ENCODE results near the gene HLA-DOA.
A peak's percentile ranks its signal among the peaks of the same experiment; 100 is the strongest.

HLA-DOA gene

DNA sequence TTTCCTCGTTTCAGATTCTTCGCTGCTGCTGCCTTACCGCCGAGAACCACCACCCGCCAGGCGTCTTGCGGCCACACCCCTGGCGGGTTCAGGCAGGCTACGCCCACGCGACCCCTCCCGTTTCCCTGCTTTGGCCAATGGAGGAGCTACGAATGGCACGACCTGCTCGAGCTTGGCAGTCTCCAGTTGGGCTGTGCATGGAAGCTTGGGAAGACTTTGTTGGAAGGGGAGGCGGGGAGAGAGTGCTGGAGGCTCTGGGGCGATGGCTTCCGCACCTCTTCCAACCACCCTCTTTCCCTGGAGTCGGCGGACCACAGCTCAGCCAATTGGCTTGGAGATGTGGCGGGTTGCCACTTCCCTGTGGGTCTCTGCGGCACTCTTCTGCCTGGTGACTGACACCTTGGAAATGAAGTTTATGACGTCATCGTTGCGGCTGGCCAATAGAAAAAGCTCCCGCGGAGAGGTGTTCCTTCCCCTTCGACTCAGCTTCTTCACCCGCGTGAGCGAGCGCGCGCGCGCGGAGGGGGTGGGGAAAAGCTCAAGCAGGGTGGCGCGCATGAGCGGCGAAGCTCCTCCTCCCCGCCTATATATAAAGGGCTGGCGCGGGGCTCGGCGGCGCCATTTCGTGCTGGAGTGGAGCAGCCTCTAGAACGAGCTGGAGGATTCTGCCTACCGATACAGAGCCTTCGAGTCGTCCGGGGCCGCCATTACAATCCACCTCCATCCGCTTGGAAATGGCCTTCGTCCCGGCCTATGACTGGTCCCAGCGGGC is 37.6 kb downstream of the HLA-DOA start:
- H3K4me1 ChIP-seq, result peaks cover 27 to 34% (median 32%) of the 10 kb centered on the region in 10 experiments
- peaks cover 46 to 47% (median 47%) of the 10 kb centered on the region in 11 experiments for H3K36me3 ChIP-seq
- H4K20me1 ChIP-seq, result peaks cover 47 to 48% (median 47%) of the 10 kb centered on the region in 11 experiments

DNA sequence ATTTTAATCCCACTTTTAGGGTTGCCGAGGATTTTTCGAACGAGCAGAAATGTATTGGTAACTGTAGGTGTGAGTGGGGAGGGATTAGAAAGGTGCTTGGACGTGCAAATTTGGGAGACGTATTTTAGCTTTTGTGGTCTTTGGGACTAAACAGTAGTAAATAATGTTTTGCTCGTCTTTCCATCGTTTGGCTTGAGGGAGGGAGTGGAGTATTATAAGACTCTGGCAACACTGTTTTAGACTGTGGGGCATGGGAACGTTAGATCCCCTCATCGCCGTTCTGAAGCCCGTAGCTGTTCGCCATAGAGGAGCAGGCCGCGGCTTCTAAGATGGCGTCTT is 38.2 kb downstream of the HLA-DOA start:
- Histone ChIP-seq H3K4me2 (peak overlapping the region; percentile 71 to 90 (median 80)), H3K27me3 (no peaks in the 10 kb centered on the region), H3K36me3 (peaks cover 40 to 42% (median 41%) of the 10 kb centered on the region in 11 experiments), H3K4me1 (peaks cover 27 to 34% (median 32%) of the 10 kb centered on the region in 10 experiments), H3K4me3 (peak overlapping the region; percentile 67 to 99 (median 78)), H3K9me3 (replicated peaks in 1 of 11) (peaks cover 0 to 12% (median 6%) of the 10 kb centered on the region in 11 experiments; a peak in 10 of 22 replicates), H4K20me1 (peaks cover 41 to 42% (median 41%) of the 10 kb centered on the region in 11 experiments), H3K9ac (peak overlapping the region; percentile 96 to 100 (median 99)), H3K27ac (peak overlapping the region; percentile 98 to 100 (median 100))
- TF ChIP-seq Cebpa-rat (IDR thresholded peaks at IDR 0.05), result no peak

More for the DNA sequence above, 37.6 kb downstream of the HLA-DOA start:
- Histone ChIP-seq H3K27me3 (no peaks in the 10 kb centered on the region), H3K27ac (peak overlapping the region; percentile 98 to 100 (median 100)), H3K9me3 (replicated peaks in 1 of 11) (peaks cover 0 to 12% (median 6%) of the 10 kb centered on the region in 11 experiments; a peak in 10 of 22 replicates), H3K4me3 (peak overlapping the region; percentile 74 to 99 (median 97)), H3K4me2 (peak overlapping the region; percentile 88 to 99 (median 96)), H3K9ac (peak overlapping the region; percentile 96 to 100 (median 99))
- no peak for TF ChIP-seq Cebpa-rat (IDR thresholded peaks at IDR 0.05)

DNA sequence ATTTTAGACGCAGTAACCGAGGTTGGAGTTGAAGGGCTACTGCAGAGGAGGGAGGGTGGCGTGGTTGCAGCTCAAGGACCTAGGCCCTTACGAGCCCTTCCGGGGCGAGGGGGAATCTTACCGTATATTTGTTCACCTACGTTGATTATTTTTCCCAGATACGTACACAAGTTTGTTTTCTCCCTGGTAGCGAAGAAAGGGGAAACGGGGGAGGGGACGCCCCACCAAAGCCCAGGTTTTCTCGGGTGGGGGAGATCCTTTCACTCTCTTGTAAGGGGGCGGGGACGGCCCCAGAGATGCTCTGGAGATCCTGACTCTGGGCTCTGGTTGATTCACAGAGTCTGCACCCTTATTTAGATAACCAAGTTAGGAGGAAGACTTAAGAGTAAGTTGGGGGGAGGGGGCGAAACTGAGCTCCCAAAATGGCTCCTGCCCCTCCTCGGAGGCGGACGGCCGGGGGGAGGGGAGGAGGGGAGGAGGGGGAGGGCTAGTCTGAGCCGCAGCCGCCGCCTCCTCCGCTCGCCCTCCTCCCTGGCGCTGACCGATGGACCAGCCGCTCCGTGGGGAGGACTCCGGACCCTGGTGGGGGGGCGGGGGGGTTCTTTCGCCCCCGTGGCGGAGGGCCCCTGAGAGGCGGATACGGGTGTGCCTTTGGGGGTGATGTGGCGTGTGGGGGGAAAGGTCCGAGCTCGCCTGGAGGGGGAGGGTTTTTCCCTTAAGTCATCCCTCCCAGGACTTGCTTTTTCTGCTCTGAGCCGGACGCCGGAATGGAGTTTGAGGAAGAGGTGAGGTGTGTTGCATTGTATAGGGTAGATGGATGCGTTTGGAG is 38.8 kb downstream of the HLA-DOA start:
- Histone ChIP-seq H3K4me1 (peaks cover 27 to 34% (median 32%) of the 10 kb centered on the region in 10 experiments), H3K27ac (peak overlapping the region; percentile 98 to 100 (median 100)), H3K9me3 (replicated peaks in 1 of 11) (peaks cover 0 to 12% (median 6%) of the 10 kb centered on the region in 11 experiments; a peak in 10 of 22 replicates), H3K27me3 (no peaks in the 10 kb centered on the region), H3K4me2 (peak overlapping the region; percentile 79 to 94 (median 84)), H3K36me3 (peaks cover 35 to 36% (median 35%) of the 10 kb centered on the region in 11 experiments), H3K4me3 (peak overlapping the region; percentile 67 to 99 (median 78)), H4K20me1 (peaks cover 35 to 36% (median 36%) of the 10 kb centered on the region in 11 experiments), H3K9ac (peak overlapping the region; percentile 96 to 100 (median 99))
- no peak for TF ChIP-seq Cebpa-rat (IDR thresholded peaks at IDR 0.05)

DNA sequence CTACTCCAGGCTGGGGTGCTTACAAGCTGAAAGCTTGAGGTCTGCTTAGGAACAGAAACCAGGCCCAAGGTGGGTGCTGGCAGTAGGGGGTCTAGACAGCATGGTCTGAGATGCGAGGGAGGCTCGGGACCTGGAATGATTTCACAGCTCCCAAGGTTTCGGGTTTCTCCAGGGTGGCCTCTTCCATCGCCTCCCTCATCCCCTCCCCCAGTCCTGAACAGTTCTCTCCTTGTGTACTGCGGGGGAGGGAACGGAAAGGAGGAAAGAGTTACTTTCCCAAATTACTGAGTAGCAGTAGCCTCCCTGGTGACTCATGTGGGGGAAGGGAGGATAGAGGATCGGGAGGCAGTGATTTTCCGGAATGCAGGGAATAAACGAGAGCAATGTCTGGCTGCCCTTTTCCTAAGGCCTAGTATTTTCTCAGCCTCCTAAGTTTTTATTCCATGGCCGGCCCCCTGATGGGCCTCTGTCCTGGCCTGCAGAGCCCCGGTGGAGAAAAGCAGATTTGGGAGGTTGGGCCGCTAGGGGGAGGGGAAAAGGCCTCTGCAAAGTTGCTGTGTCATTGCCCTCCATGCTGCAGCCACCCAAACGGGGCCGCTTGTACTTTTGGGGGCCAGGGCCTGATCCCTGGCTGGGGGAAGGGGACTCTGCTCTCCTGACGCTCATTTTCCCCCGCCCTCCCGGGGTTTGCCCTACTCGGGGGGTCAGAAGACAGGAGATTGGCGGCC is 39.5 kb downstream of the HLA-DOA start:
- peaks cover 27 to 28% (median 28%) of the 10 kb centered on the region in 11 experiments for H4K20me1 ChIP-seq
- peak overlapping the region; percentile 72 to 94 (median 84) for H3K4me2 ChIP-seq
- H3K9me3 ChIP-seq (replicated peaks in 1 of 11), result peaks cover 0 to 12% (median 6%) of the 10 kb centered on the region in 11 experiments; a peak in 10 of 22 replicates
- H3K9ac ChIP-seq, result peak overlapping the region; percentile 96 to 100 (median 99)
- H3K4me3 ChIP-seq, result peak overlapping the region; percentile 67 to 99 (median 78)
- peaks cover 24 to 32% (median 26%) of the 10 kb centered on the region in 10 experiments for H3K4me1 ChIP-seq
- no peak for TF ChIP-seq Cebpa-rat (IDR thresholded peaks at IDR 0.05)
- H3K27me3 ChIP-seq, result no peaks in the 10 kb centered on the region
- H3K36me3 ChIP-seq, result peaks cover 27 to 28% (median 28%) of the 10 kb centered on the region in 11 experiments
- H3K27ac ChIP-seq, result peak overlapping the region; percentile 98 to 100 (median 100)

DNA sequence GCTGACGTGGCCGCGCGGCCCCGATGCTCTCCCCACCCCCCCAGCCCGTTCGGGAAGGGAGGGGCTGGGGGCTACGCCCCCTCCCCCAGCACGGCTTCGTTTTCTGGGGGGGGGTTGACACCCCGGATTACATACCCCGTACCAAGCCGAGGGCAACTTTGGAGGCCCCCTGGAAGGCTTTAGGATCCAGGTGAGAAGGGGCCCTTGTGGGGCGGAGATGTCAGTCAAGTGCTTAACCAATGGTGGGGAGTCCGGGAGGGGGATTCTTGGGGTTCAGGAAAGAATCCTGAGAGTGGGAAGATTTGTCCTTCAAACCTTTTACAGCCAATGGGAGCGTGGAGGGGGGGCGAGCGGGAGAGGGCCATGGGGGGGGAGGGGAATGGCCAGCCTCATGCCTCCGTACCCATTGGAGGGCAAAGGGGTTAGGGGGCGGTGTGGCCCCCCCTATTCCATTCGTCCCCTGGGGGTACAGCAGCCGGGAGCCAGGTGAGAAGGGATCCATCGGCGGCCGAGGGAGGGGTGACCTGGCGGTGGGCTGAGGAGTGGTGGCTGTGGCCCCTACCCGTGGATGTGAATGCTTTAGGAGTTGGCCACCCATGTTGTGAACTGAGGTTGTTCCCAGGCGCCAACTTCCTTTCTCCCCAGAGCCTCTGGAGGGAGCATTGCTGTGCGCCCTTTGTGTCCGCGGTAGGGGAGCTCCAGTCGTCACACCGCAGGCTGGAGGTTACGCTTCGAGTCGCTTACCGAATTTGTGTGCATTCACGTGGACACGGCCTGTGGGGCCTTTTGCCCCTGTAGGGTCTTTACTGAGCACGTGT is 40.3 kb downstream of the HLA-DOA start:
- peaks cover 22 to 34% (median 28%) of the 10 kb centered on the region in 10 experiments for H3K4me1 ChIP-seq
- peak overlapping the region; percentile 98 to 100 (median 100) for H3K27ac ChIP-seq
- no peaks in the 10 kb centered on the region for H3K27me3 ChIP-seq
- peak overlapping the region; percentile 78 to 94 (median 84) for H3K4me2 ChIP-seq
- H3K4me3 ChIP-seq, result peak overlapping the region; percentile 67 to 99 (median 78)
- peak overlapping the region; percentile 96 to 100 (median 99) for H3K9ac ChIP-seq
- peaks cover 20 to 21% (median 20%) of the 10 kb centered on the region in 11 experiments for H4K20me1 ChIP-seq
- H3K36me3 ChIP-seq, result peaks cover 19 to 20% (median 20%) of the 10 kb centered on the region in 11 experiments
- H3K9me3 ChIP-seq (replicated peaks in 1 of 11), result peaks cover 0 to 12% (median 6%) of the 10 kb centered on the region in 11 experiments; a peak in 10 of 22 replicates
- no peak for TF ChIP-seq Cebpa-rat (IDR thresholded peaks at IDR 0.05)

DNA sequence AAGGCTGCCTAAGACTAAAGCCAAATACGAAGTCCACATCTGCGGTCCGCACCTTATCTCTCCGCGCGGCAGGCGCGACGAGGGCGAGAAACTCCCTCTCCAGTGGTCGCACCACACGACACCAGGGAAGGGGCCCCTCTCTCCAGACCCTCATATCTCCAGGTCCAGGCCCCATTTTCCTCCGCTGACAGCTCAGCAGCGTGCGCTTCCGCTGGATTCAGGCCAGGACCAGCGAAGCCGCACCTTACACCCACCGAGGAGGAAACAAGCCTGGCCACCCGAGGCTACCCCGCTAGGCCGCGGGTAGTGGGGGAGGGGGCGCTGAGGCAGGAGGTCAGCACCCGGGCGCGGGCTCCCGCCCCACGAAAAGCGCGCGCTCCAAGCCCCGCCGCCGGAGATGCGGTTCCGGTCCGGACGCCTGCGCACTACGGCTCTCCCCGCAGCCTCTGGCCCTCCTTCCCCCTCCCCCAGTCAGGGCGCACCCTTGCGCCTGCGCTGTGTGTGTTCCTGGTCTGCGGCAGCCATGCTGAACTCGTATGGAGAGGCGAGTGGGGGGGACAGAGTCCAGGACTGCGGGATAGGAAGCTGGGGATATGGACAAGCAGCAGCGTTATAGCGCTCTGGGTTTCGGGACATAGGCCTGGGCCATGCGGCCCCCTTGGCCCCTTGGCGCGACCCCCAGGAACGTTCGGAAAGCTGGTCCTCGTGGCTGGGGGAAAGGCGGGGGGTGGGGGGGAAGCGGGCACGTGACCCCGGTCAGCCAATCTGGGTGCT is 41.1 kb downstream of the HLA-DOA start, which contains the start of gene BRD2:
Gene BRD2 (plus strand): TSS at position 502 of the 774 bp plus-strand sequence. CDS start 4,305 bp downstream, outside the sequence.
- no peak for TF ChIP-seq Cebpa-rat (IDR thresholded peaks at IDR 0.05)
- Histone ChIP-seq H3K4me3 (peak within 1 kb of the TSS; percentile 67 to 99 (median 78)), H3K4me1 (peaks cover 26 to 42% (median 34%) of the 10 kb centered on the region in 10 experiments), H3K9ac (peak within 1 kb of the TSS; percentile 96 to 100 (median 99)), H3K27me3 (no peaks in the 10 kb centered on the region), H4K20me1 (peaks cover 12 to 13% (median 12%) of the 10 kb centered on the region in 11 experiments), H3K36me3 (peaks cover 11 to 12% (median 12%) of the 10 kb centered on the region in 11 experiments), H3K4me2 (peak within 1 kb of the TSS; percentile 78 to 95 (median 87)), H3K27ac (peak within 1 kb of the TSS; percentile 98 to 100 (median 100)), H3K9me3 (replicated peaks in 1 of 11) (peaks cover 0 to 9% (median 6%) of the 10 kb centered on the region in 11 experiments; a peak in 10 of 22 replicates)
